RWPE1 (cell line): ENCODE data around the gene PDZD2.

Experiments used
- CTCF ChIA-PET: fragments of 350-600 bp; sonication (Branson Sonifier 250); formaldehyde crosslinking; extraction: SDS; loops from one replicate; lab custom pipeline; 2021; lab: Yijun Ruan, JAX
- POLR2A ChIA-PET: fragments of 400-600 bp; formaldehyde crosslinking; extraction: SDS; loops from one replicate; lab custom pipeline; 2020; ENCODE audit warnings: antibody characterized with exemption; ENCODE audit not compliant: low non-redundant PET; lab: Yijun Ruan, JAX
- DNase-seq: peaks from one replicate; pipeline ENCODE4 v3.0.0; 2012; ENCODE audit warnings: low spot score
- H3K27ac ChIP-seq: fragments of 450-650 bp; 2 replicates; pipeline ENCODE4 v1.5.1; 2017
- CTCF ChIP-seq: fragments of 450-650 bp; conservative IDR thresholded peaks from 2 replicates; pipeline ENCODE4 v1.5.1; 2017; ENCODE audit warnings: low read depth, mild to moderate bottlenecking

Gene PDZD2

GRCh38 chr5:31750215-31750614 lies 111.3 kb downstream of the PDZD2 start:
- POLR2A ChIA-PET = no interaction called here
- H3K27ac ChIP-seq = no peak overlapping the region
- DNase-seq = no peak
- TF ChIP-seq CTCF = no peak
- CTCF ChIA-PET = interaction anchor here (0.6 kb wide), 1 partner anchor 76 kb away, joined by 3 read pairs; no protein-coding TSS in a partner anchor

DNA sequence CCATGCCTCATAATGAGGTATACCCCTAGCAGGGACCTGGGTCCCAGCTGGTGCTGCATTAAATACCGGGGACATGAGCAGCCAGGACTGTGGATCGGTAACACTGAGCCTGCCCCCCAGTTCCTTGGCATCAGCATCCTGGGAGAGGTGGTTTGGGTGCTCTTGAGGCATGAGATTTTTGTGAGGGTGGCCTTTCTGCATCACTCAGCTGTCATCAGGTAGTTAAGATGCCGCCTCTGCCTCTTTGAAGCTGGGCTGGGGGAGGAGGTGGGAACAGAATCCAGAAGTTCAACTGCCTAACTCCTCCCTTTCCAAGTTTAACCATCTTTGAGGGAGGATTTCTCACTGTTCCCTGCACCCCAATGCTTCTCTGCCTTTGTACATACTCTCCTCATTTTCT lies 112.7 kb downstream of the PDZD2 start:
- POLR2A ChIA-PET = no interaction called here
- DNase-seq = no peak
- TF ChIP-seq CTCF = no peak
- CTCF ChIA-PET = interaction anchor here (0.6 kb wide), 1 partner anchor 59 kb away, joined by 3 read pairs; no protein-coding TSS in a partner anchor
- no peak overlapping the region for H3K27ac ChIP-seq

GRCh38 chr5:31753700-31754357 lies 114.9 kb downstream of the PDZD2 start:
- ChIA-PET POLR2A (no interaction called here), CTCF (no interaction called here)
- H3K27ac ChIP-seq = no peak overlapping the region
- DNase-seq = no peak
- no peak for TF ChIP-seq CTCF

- no peak for DNase-seq
- ChIA-PET CTCF (no interaction called here), POLR2A (no interaction called here)
- H3K27ac ChIP-seq = no peak overlapping the region
- TF ChIP-seq CTCF = no peak
Measured at GRCh38 chr5:31754358-31754704, 115.4 kb downstream of the PDZD2 start.

DNA sequence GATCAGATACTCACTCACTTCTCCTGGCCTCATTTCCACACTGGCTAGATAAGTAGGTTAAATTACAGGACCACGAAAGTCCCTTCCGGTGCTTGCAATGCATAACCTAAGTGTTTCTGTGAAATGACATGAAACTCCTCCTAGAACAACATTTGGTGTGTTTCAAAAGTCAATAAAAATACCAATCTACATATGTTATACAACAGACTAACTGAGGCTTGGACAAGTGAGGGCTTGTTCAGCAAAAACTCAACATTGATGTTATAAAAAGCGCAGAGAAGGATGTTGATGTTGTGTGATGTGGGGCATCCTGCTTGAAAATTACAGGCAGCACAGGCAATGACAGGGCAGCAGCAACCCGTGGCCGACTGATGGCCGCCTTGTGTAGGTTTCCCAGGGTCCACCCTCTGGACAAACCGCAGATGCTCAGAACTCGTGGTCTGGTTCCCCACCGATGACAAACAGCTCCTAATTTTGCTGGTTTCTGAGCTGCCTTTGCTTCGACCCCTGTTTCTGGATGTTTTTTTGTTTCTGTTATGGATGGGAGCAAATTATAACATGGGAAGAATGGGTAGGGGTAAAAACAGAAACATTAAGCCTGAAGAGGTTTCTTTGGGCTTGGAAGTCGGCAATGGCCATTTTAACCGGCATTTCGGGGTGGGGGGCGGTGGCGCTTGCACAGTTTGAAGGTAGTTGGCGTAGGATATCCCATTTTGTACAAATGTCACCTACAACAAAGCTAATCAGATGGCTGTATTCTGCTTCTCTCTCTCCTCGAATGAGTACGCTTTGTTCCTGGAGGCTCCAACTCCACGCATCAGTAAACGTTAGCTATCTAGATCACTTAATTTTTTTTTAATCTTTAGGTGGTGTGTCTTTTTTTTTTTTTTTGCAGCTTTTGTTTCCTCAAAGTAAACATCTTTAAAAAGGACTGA lies 116.1 kb downstream of the PDZD2 start:
- ChIA-PET POLR2A (interaction anchor here (0.6 kb wide), 1 partner anchor 45 kb away, joined by 6 read pairs; no protein-coding TSS in a partner anchor), CTCF (no interaction called here)
- DNase-seq = no peak
- no peak overlapping the region for H3K27ac ChIP-seq
- no peak for TF ChIP-seq CTCF

DNA sequence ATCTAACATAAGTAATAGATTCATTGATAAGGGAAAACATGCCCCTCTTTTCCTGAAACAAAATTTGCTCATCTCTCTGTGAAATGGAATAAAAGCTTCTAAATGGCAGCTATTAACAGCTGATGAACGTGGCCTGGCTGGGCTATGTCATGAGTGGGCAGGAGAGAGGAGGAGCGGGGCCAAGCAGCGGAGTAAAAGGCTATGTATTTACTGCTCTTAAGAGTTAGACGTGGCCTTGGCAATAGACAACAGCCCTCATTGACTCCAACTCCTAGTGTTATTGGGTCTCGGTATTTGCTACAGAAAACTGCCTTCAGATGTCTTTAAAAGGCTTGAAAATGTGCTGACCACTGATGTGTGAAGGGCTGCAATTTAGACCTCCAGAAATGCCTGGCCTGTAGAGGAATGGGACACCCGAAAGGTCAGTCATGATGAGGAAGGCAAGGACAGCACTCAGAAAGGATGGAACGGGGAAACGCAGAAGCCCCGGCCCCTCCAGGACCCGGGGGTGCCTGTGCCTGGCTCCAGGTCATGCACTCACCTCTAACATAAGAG lies 116.8 kb downstream of the PDZD2 start:
- TF ChIP-seq CTCF = no peak
- ChIA-PET POLR2A (interaction anchor here (0.6 kb wide), 1 partner anchor 46 kb away, joined by 6 read pairs; no protein-coding TSS in a partner anchor), CTCF (no interaction called here)
- DNase-seq = no peak
- H3K27ac ChIP-seq = no peak overlapping the region
